ENCODE results near the gene C6orf47.
A peak's percentile ranks its signal among the peaks of the same experiment; 100 is the strongest.

Gene C6orf47

GRCh38 chr6:31681135-31681671 is 20.6 kb upstream of the C6orf47 start:
- Histone ChIP-seq H3K79me2 (no peaks in the 10 kb centered on the region), H3K4me2 (ENCODE audit: low read length) (peak overlapping the region; percentile 72), H3K27ac (peak overlapping the region; percentile 64), H3K36me3 (ENCODE audit: control insufficient read depth, insufficient read depth, low read length) (no peaks in the 10 kb centered on the region), H3K27me3 (ENCODE audit: control insufficient read depth, insufficient read depth, low read length) (no peaks in the 10 kb centered on the region), H3K9me3 (ENCODE audit: control insufficient read depth, low read length) (no peaks in the 10 kb centered on the region), H3K4me3 (ENCODE audit: low read depth, low read length) (peak overlapping the region; percentile 40), H3K9ac (no peak overlapping the region), H3K4me1 (peaks cover 9% of the 10 kb centered on the region), H2AFZ (peak overlapping the region; percentile 93)
- no peak for TF ChIP-seq CTCF (IDR thresholded peaks at IDR 0.05)

DNA sequence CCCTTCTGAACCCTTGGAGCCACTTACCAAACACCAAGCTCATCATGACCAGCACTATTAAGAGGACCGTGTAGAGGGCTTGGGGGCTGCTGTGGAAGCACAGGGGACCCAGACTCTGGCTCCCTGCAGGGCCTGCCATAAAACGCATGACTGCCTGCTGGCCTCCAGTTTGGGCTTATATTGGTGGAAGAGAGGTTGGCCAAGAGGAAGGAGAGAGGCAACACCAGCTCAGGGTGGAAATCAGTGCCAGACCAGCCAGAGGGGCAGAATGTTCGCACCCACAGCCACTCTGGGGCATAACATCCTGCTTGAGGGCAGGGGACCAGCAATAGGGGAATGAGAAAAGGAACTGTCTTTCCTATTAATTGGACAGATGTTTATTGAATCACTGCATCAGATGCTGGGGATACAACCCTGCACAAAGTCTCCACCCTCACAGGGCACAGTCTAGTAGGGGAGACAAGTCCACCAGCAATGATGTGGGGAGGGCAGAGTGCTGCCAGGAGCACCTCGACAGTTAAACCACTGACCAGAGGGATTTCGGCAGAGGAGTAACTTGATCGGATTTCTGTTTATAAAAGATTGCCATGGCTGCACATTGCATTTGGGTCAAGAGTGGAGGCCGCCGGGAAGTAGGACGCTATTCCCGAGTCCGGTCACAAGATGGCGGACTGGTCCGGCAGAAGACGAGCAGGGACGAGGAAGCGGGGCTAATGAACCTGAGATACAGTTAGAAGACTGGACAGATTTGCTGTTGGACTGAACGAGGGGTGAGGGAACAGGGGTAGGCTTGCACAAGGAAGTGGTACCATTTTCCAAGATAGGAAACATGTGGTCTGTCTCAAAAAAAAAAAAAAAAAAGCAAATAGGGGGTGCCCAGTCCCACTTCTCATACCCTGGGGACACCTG is 19.9 kb upstream of the C6orf47 start, which contains the start of gene LY6G5C:
Gene LY6G5C (minus strand): TSS at position 842 of the 909 bp plus-strand sequence. CDS start 694 bp downstream, at position 148.
- H3K4me1 ChIP-seq, result peaks cover 9% of the 10 kb centered on the region
- no peaks in the 10 kb centered on the region for H3K79me2 ChIP-seq
- H3K27me3 ChIP-seq (ENCODE audit: control insufficient read depth, insufficient read depth, low read length), result no peaks in the 10 kb centered on the region
- peak within 1 kb of the TSS; percentile 40 for H3K4me3 ChIP-seq (ENCODE audit: low read depth, low read length)
- peak within 1 kb of the TSS; percentile 64 for H3K27ac ChIP-seq
- TF ChIP-seq CTCF (IDR thresholded peaks at IDR 0.05), result peak; percentile 61
- H3K9me3 ChIP-seq (ENCODE audit: control insufficient read depth, low read length), result no peaks in the 10 kb centered on the region
- H3K9ac ChIP-seq, result peak within 1 kb of the TSS; percentile 31
- no peaks in the 10 kb centered on the region for H3K36me3 ChIP-seq (ENCODE audit: control insufficient read depth, insufficient read depth, low read length)
- H3K4me2 ChIP-seq (ENCODE audit: low read length), result peak within 1 kb of the TSS; percentile 72
- peak within 1 kb of the TSS; percentile 93 for H2AFZ ChIP-seq

GRCh38 chr6:31677955-31678354 is 17.4 kb upstream of the C6orf47 start:
- H2AFZ ChIP-seq, result no peak overlapping the region
- peaks cover 9% of the 10 kb centered on the region for H3K4me1 ChIP-seq
- no peak for TF ChIP-seq CTCF (IDR thresholded peaks at IDR 0.05)
- H3K36me3 ChIP-seq (ENCODE audit: control insufficient read depth, insufficient read depth, low read length), result no peaks in the 10 kb centered on the region
- H3K27ac ChIP-seq, result no peak overlapping the region
- H3K27me3 ChIP-seq (ENCODE audit: control insufficient read depth, insufficient read depth, low read length), result no peaks in the 10 kb centered on the region
- H3K79me2 ChIP-seq, result no peaks in the 10 kb centered on the region
- H3K4me3 ChIP-seq (ENCODE audit: low read depth, low read length), result no peak overlapping the region
- no peak overlapping the region for H3K9ac ChIP-seq
- no peaks in the 10 kb centered on the region for H3K9me3 ChIP-seq (ENCODE audit: control insufficient read depth, low read length)
- H3K4me2 ChIP-seq (ENCODE audit: low read length), result no peak overlapping the region

- Histone ChIP-seq H3K27me3 (ENCODE audit: control insufficient read depth, insufficient read depth, low read length) (no peaks in the 10 kb centered on the region), H3K4me2 (ENCODE audit: low read length) (no peak overlapping the region), H3K27ac (no peak overlapping the region), H3K4me1 (peaks cover 9% of the 10 kb centered on the region), H3K79me2 (no peaks in the 10 kb centered on the region), H3K9ac (no peak overlapping the region), H2AFZ (no peak overlapping the region), H3K4me3 (ENCODE audit: low read depth, low read length) (no peak overlapping the region), H3K9me3 (ENCODE audit: control insufficient read depth, low read length) (no peaks in the 10 kb centered on the region), H3K36me3 (ENCODE audit: control insufficient read depth, insufficient read depth, low read length) (no peaks in the 10 kb centered on the region)
- no peak for TF ChIP-seq CTCF (IDR thresholded peaks at IDR 0.05)
Observed at GRCh38 chr6:31676904-31677303, 16.3 kb upstream of the C6orf47 start.
